ENCODE results near the gene LARGE1.

The LARGE1 gene

DNA sequence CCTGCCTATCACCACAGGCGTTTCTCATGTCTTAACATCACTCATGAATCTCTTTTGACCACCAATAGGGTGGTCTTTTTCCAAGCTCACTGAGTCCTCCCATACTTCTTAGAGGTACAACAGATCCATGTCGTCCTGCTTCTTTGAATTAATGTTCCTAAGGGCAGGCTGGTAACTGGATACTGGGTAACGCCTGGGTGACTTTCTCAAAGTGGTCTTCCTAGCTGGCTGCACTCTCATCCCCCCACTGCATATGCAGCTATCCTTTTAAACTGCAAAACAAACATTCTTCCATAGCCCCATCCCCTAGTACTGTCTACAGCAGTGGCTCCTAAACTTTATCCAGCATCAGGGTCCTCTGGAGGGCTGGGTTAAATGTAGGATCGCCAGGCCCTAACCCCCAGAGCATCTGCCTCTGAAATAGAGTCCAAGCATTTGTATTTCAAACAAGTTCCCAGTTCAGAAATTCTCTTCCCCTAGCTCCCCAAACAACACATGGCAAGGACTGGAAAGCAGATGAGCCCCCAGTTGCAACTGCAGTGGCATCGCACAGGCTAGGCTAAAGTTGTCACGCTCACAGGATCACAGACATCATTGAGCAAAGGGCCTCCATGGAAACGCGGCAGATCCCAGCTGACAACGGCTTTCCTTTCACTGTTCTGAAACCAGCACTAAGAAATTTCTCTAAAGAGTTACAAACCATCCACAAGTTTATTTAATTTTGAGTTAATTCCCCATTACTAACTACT lies 204.9 kb downstream of the LARGE1 start:
- no peak for DNase-seq

DNA sequence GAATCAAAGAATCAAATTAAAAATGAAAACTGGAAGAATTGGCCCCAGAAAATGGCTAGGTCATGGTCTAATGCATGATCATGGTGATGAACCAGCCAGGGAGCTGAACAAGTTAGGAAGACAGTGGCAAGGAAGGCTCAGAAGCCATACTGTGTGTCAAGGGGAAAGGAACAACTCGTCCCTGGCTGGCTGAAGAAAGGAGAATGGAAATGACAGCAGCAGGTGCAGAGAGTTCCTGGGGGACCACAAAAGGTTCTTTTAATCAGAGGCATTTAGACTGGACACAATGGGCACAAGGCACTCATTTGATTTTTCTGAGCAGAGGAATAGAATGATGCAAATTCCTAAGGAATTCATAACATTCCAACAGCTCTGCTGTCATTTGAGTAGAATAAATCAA lies 209.9 kb downstream of the LARGE1 start:
- no peak for DNase-seq

DNA sequence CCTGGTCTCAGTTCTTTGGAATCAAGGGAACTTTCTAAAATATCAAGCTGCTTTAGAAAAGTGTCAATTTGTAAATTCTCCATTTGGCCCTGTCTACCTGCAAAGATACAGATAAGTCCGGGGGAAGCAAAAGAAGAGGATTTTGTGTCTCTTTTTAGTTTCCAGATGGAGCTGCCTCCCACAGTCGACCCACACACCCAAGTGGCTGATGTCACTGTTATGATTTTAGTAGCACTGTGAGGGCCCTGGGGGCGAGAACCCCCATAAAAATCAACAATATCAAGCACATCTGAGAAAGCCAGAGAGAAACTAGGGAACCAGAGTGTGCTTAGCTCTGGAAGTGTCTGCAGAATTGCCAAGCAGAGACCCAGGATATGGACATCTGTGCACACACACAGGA lies 212.7 kb downstream of the LARGE1 start:
- no peak for DNase-seq

DNA sequence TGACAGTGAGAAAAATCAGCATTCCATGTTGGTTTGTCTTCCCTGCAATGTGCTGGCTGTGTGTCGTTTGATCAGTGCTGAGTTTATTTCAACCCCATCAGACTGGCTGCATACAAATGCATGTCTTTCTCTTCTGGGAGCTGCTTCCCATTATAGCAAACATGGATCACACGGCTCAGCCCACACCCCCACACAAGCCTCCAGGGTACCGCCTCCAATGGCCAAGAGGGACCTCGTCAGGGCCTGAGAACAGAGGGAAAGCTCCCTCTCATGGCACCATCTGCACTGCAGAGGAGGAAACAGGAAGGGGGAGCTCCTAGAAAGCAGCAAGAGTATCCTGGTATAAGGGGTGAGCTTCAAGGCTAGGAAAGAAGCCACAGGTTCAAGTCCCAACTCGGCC lies 214.2 kb downstream of the LARGE1 start:
- DNase-seq: no peak

DNA sequence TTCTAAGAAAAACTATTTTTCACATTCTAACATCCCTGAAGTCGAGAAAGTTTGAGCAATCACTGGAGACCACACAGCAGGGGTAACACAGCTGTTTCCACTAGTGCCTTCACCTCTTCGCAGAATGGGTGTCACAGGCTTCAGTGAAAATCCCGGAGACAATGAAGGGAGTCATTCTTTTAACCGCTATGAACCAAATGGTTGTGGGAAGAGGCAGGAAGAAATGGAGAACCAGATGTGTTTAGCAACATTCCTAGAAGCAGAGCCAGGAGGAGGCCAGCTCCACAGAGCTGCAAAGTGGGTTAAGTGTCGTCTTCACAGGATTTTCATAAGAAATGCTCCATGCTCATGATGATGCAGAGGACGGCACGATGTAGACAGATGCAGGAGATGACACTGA lies 221.1 kb downstream of the LARGE1 start:
- DNase-seq: no peak

DNA sequence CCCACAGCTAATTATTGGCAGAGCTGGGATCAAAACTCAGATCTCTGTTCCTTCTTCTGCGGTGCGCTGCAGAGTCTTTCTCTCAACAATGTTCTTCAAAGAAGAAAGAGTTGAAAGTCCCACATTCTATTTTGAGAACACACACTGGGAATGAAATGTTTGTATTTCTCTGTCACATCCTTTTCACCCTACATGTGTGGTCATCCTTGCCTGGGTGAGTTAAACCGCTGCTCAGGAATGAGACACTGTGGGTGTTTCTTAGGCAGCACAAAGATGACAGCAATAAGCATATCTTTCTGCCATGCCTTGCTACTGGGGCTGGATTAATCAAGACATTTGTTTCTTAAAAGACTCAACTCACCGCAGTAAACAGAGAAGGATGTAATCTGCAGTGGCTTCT lies 222.6 kb downstream of the LARGE1 start:
- DNase-seq: no peak

DNA sequence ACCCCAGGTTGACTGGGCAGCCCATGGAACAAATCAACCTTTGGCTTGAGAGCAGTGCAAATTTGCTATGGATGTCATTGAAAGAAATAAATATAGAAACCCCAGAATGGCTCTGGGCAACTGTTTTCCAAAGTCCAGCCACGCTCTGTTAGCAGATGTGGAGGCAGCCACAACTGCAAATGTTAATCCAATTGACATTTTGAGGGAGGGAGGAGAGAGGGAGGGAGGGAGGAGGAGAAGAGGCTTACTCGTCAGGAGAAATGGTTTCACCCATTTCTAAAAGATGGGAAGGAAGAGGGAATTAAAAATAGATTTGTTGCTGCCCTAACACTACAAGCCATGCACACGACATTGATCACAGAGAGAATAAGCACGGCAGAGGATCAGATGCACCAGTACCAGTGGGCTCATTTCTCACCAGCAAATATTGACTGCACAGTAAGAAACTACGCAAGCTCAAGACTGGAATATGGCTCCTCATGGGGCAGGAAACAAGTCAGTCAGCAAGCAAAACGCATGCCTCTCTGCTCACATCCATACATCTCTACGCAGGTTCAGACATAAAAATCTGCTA lies 229.1 kb downstream of the LARGE1 start:
- DNase-seq: no peak

DNA sequence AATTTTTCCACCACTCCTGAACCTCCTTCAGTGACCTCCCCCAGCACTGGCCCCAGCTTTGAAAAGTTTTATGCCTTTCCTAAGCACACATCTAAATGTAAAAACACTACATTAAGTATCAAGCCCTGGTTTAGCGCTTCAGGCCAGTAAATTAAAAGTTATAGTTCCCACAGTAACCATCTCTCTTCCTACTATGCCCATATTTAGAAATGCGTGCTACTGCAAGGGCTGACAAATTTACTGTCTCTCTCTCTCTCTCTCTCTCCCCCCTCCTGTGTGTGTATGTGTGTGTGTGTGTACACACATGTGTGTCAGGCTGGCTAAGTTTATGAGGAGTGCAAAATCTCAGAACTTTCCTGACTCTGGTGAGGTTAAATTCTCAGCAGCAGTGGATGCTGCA lies 231.4 kb downstream of the LARGE1 start:
- DNase-seq: no peak

DNA sequence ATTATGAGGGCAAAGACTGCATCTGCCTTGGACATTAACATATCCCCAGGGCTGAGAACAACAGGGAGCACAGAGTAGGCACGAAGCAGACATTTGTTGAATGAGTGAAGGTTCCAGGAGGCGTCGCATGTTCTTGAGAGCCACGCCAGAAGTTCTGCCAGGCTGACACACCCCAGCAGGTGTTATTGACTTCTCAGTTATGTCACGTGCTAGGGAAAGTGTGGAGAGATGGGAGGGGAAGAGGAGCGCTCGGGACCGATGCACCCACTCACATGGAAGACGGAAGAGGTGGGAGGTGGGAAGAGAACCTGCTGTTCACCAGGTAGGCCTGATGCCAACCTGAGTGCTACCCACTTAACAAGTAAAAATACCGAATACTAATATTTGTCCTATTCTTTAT lies 232.8 kb downstream of the LARGE1 start:
- no peak for DNase-seq

DNA sequence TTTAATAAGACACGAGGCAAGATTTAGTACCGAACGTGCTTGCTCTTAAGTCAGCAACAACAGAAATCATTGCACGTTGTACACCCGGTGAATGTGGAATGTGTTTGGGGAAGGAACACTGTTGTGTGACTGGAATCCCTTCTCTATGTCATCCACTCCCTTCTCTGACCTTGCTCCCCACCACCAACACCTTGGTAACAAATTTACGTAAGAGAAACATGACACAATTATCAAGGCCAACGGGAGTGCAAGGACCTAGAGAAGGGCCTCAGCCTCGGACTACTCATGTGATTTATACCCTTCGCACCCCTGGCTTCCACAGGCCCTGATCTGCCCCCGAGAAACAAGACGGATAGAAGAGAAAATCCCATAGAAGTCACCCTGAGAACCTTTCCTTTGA lies 236.2 kb downstream of the LARGE1 start:
- no peak for DNase-seq

DNA sequence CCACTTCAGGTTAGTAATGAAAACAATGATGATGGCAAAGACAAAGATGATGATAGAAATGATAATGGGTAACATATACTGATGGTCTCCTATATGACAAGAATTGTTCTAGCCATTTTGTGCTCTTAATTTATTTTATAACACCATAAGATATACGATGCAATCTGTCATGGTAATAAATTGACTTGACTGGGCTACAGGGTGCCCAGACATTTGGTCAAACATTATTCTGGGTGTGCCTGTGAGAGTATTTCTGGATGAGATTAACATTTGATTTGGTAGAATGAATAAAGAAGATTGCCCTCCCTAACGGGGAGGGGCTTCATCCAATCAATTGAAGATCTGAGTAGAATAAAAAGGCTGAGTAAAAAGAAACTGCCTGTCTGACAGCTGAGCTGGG lies 237.3 kb downstream of the LARGE1 start:
- DNase-seq: no peak

DNA sequence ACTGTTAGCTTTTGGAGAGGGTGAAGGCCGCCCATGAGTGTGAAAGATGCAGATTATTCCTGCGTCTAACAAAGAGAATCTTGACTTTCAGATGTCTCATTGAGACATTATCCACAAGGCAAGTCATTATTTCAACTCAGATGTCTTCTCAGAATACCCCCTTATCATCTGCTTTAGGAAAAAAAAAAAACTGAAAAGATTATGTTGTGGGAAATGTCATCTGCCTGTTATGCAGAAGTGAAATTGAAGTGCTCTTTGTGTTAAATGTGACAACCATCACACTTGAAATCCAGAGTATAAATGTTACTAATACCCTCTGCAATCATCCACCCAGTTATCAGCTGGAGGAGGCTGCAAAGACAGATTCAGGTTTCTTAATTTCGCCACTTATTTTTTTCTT lies 239.6 kb downstream of the LARGE1 start:
- DNase-seq: no peak

DNA sequence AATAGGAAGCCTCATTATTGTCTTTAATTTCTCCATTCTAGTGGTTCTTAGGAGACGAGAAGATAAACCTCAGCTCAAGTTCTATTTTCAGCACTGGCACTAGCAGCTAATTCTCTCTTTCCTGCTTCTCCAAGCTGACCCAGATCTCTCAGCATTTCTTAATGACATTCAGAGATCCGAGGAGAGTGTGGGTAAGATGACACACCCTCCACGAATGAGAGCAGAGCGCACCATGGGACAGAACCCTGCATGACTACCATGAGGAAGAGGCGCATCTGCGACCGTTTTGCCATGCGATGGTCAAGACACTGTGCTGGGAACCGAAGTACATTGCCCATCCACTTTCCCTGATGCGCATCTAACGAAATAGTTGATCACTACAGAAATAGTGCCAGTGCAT lies 241.8 kb downstream of the LARGE1 start:
- DNase-seq: no peak

DNA sequence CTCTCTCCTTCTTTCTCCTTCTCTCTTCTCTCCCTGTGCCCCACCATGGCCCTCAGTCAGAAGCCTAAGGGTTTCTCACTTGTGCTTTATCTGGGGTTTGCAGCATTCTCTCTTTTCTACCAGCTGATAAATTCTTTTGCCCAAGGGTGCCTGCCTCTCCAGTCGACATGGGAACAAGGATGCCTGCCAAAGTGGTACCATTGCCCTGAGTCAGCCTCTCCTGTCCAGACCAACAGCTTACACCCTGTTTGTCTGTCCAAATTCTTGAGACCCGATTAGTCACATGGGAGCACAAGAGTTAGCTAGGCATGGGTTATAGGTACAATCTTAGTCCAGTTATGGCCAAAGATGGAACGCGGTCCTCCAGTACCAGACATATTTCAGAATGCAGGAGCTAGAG lies 242.7 kb downstream of the LARGE1 start:
- no peak for DNase-seq

DNA sequence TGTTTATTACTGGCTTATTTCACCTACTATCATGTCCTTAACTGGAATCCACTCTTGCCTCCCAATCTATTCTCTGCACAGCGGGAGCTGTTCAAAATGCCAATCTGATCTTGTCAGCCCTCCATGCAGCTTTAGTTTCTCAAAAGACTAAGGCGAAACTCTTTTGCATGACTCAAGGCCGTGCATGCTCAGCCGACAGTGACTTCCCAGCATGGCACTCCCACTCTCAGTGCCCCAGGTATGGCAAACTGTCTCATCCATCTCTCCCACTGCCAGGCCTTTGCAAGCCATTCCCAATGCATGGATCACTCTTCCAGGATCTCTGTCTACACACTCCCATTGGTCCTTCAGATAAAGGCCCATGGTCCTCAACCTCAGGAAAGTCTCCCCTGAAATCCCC lies 245.9 kb downstream of the LARGE1 start:
- DNase-seq: no peak

DNA sequence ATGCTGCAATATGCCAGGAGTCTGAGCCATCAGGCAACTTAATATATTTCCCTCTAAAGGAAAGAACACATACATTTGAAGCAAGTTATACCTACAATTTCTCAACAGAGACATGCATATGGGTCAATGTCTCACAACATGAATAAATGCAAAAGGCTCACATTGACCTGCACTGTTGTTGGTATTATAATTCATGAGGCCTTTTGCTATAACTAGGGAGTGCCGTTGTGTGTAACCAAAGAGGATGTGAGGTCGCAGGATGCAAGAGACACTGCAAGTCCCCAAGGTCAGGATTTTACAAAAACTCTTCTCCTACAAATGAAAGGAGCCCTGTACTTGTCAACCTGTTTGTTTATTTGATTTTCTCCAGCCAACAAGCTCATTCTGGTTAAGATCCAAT lies 250.5 kb downstream of the LARGE1 start:
- no peak for DNase-seq

DNA sequence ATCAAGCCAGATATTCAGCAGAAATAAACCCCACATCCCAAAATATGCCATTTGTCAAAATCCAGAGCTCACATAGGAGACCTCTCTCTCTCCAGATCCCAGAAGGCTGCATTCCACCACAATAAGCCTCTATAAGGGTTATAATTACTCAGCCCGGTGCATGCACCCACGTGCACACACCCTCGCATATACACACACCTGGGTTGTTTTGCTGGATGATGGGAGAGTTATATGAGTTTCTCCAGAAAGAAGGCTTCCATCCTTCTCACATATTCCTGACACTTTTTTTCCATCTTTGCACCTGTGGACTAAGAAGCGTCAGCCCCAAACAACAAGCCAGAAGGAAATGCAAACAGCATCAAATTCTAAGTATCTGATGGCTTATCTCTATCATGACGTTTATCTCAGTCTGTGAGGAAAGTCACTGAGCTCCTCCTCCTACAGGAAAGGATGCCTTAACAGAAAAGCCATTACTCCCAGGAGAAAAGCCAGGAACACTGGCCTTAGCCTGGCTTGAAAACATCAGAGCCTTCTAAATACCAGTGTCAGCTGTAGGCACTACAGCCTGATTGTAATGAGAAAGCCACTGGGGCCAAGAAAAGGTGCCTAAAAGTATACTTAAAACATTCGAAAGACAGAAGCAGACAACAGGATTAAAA lies 253.2 kb downstream of the LARGE1 start:
- DNase-seq: no peak

DNA sequence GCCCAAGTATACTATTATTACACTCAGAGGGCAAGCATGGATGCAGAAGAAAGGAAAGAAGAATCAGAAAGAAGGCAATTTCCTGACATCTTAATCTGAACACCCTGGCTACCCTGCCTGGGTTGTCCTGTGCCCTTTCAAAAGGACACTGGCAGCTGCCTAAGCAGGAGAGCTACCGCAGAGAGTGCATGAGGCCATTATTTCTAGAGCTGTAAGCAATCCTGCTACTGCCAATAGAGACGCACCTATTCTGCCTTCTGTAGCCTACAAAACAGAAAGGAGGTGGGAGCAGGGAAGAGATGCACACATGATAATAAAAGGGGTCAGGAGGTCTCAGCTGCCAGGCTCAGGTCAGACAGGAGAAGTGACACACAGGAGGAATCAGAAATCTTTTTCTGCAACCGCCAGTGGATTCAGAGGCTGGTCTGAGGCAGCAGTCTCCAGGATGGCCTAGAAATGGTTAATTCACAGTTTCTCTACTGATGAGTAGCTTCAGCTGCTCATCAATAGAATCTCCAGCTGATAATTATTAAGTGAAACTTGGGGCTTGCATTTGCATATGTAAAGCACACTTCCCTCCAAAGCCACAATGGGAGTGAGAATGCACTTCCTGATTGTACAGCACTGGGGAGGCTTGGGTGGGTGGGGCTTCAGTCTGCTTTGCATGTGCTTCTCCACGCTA lies 253.9 kb downstream of the LARGE1 start:
- DNase-seq: no peak

DNA sequence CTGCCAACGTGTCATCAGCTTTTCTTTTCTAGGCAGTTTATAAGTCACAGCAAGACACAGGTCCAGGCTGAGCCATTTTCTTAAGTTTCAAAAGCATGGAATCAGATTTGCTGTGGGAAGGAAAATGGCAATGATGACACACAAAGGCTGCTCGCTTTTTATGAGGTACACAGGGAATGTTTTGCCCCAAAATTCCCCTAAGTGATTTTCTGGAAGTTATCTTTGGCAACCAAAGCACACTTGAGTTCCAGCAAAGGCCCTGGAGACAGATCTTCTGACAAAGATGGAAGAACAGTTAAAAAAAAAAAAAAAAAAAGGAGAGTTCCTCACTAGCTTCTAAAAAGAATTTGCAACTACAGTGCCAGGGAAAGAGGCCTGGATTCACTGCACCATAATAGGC lies 260.8 kb downstream of the LARGE1 start:
- no peak for DNase-seq

DNA sequence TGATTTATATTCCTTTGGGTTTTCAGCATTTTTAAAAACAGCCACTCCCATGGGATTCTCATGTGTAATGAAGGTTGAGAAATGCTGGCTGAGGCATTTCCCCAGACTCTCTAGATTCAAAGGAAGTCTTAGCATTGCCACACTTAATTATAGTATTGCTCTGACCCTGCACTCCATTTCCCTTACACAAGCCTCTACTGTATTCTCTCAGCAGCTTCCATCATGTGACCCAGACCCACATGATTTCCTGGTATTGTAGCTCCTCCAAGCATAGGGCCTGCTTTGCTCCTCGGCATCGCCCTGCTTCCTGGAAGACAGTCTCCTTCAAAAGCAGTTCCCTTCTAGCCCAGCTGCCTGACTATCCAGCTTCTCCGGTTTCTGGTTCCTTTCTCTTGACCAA lies 261.5 kb downstream of the LARGE1 start:
- no peak for DNase-seq

DNA sequence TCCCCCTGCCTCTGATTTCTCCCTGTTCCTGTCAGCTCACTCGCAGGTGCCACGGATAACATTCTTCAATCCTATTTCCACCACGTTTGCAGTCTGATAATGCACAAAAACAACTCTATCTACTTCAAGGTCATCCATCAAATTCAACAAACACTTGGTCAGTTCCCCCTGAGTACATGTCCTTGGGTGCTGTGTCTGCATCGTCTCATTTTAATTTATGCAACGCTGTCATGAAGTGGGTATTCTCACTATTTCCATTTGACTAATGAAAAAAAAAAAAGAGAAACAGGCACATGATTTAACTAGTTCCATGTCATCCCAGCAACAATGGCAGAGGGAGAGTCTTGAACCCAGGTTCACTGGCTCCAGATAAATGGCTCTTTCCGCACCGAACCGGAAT lies 262.6 kb downstream of the LARGE1 start:
- DNase-seq: no peak

DNA sequence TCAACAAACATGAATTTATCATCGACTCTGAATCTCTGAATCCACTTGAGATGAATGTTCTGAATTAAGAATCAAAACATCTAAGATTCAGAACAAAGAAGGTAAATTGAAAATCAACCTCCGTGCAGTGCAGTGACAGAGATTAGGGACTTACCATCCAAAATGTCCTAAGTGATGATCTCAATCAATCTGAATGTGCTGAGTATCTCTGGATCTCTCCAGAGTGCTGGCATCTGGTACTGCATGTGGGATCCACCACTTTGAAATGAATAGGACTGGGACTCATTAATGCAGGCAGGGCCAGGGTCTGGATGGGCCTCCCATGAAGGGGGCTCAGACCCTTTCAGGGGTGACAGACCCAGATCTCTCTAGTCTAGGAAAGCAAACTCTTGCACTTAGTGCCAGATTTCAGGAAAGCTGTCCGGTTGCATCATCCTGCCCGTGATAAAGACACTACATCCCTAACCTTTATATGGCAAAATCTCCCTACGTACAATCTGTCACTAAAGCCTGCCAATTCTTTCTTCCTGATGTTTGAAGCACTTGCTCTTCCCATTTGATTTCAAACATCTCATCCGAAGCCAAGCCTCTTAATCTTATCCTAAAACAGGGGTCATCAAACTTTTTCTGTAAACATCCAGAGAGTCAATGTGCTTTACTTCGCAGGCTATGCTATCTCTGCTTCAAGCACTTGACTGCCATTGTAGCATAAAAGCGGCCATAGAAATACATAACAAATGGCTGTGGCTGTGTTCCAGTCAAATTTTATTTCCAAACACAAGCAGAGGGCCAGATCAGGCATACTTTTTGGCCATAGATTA lies 263.3 kb downstream of the LARGE1 start:
- no peak for DNase-seq

Measured in activated CD4-positive, alpha-beta T cell treated with anti-CD3 and anti-CD28 coated beads, Interleukin-2, amount 50 U/mL, for 48 hours (primary cell).